ENCODE data around the gene ATG2A.

- no peak for TF ChIP-seq EZH2 (IDR thresholded peaks at IDR 0.05; ENCODE audit: borderline replicate concordance, low read depth, low read length, poor library complexity, severe bottlenecking)
- TF ChIP-seq CTCF (conservative IDR thresholded peaks at IDR 0.05; ENCODE audit: low read depth, low read length), result no peak
Observed at GRCh38 chr11:64951529-64951928, 34.5 kb upstream of the ATG2A start.

Measured in A673 (cell line).